H1 (cell line): ENCODE measurements around the gene SNTG2. TPM values are rescaled to one million over a fixed set of nuclear protein-coding genes. Genes with fewer than 3 reads are reported as not detected.

ENCODE experiments used
- MAFK ChIP-seq: IDR thresholded peaks from 2 replicates; pipeline ENCODE4 v1.6.1; 2012; ENCODE audit warnings: low read depth, mild to moderate bottlenecking, improper control_type of control experiment, low read length
- polyA plus RNA-seq, 7 experiments: library from polyadenylated mRNA; depleted of rRNA in 3 of 7; stranded (reverse) in 5 of 7; unstranded in 2 of 7; fragments of >200 nt in 5 of 7; fragments of 200-250 nt in 2 of 7; gene quantifications; 1 replicate in 5 of 7; 2 replicates in 1 of 7; 4 replicates in 1 of 7; pipeline versions ENCODE4 v1.2.1 to v1.2.3, GENCODE V29; 2011 to 2013; ENCODE audit warnings: missing spikeins in 2 of 7, mixed read lengths in 2 of 7
- total RNA-seq: library from RNA; stranded (reverse); fragmentation: NEBNext Ultra II Directional; extraction: Animal tissue kit (Norgen Biotek cat#: 25700); gene quantifications from 2 replicates; pipeline ENCODE4 v1.2.1, GENCODE V29; 2021

SNTG2 gene
- total and polyA plus RNA-seq, 2 of the 8 experiments (the other 6 are each of a cell fraction or from before 2014, with no cell fraction given), result 6.6 to 18.1 TPM

- no peak for TF ChIP-seq MAFK
Measured at GRCh38 chr2:942775-943460, 7.7 kb upstream of the SNTG2 start (continued).
